GM19395 (cell line): Measurements from ENCODE around the gene TRPV6.

Experiments used
- ATAC-seq: cut with Tn5 transposase; IDR thresholded peaks from one replicate; pipeline ENCODE4 v1.9.1; 2021; ENCODE audit warnings: mild to moderate bottlenecking, moderate library complexity; ENCODE audit not compliant: unreplicated experiment

The TRPV6 gene

DNA sequence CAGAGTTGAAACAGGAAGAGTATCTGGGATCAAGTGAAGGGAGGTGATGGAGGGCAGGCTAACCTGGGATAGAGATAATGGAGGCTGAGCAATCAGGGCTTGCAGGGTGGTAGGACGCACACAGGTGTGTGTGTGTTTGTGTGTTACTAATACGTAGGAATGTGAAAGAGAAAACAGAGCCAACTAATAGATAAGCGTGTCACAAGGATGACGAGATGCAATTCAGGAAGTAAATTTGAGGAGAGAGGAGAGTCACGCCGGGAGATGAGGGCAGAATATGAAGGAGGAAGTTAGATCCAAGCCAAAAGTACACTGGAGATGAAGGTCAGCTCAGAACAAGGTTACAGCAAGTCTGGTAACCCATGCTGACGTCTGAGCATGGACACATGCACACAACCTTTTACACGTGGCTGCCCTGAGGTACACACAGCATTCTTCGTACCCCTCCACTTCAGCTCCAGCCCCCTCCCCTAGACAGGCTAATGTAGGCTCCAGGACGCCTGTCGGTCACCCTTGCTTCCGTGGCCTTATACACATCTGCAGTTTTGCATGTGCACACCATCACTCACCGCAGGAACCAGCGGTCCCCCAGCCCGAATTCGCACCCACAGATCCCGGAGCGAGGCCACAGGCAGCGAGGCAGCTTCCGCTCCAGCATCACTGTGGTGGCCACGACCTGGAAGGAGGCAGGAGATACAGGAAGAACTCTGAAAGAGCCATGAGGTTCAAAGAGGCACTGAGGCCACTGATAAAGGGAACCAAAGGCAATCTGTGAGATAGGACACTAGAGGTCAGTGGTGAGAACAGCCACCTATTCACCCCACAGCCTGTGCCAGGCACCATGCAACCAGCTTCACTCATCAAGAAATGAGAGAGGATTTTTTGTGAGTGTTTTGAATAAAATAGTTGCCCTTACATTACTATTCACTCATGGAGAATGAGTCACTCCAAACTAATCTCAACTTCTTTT, 23.7 kb upstream of the TRPV6 start:
- no peak for ATAC-seq

GRCh38 chr7:142908290-142908689, 22.7 kb upstream of the TRPV6 start:
- no peak for ATAC-seq

DNA sequence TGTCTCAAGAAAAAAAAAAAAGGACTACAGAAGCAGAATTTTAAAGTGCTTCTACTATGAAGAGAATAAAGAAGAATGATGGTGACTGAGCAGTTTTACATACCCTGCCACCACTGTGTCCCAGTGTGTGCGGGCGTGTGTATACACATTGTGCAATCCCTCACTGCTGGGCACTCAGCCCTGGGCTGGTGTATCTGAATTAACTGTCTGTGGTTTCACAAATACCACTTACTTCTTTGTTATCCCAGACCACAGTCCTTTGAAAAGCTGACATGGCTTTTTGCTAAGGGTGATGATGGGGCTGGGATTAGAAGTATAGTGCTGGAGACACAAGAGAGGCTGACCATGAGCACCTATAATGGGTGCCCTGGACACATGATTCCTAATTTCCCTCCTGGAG, 21.1 kb upstream of the TRPV6 start:
- ATAC-seq: no peak

DNA sequence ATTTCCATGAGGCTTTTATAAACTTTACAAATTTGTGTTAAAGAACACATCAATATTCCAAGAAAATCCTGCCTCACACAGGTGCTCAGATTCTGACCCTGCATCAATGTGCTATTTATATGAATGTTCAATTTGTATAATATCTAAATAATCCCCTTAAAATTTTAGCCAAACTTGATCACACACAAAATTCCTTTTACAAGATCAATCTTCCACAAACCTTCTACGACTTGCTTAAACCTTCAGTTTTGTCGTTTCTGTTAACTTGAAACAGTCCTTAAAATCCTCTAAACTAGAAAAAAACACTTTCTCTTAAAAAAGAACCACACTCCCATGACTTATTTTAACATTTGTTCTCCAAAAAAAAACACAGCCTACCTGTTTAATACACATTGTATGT, 20.2 kb upstream of the TRPV6 start:
- ATAC-seq: no peak

DNA sequence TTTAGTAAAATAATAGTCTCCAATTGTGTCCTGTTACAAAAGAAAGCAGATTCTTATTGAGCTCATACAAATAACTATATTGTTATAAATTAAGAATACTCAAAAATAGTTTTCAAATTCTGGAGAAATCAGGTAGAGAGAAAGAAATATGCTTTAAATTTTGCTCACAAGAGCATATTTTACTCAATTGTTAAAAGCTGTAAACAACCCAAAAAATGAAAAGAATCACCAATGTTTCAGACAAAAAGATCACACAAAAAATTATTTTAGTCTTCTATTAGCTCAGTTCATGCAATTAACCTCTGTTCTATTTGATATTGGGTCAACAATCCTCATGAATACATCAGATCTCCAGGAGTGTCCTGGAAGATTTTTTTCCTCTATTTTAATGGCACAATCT, 18.6 kb upstream of the TRPV6 start:
- no peak for ATAC-seq

DNA sequence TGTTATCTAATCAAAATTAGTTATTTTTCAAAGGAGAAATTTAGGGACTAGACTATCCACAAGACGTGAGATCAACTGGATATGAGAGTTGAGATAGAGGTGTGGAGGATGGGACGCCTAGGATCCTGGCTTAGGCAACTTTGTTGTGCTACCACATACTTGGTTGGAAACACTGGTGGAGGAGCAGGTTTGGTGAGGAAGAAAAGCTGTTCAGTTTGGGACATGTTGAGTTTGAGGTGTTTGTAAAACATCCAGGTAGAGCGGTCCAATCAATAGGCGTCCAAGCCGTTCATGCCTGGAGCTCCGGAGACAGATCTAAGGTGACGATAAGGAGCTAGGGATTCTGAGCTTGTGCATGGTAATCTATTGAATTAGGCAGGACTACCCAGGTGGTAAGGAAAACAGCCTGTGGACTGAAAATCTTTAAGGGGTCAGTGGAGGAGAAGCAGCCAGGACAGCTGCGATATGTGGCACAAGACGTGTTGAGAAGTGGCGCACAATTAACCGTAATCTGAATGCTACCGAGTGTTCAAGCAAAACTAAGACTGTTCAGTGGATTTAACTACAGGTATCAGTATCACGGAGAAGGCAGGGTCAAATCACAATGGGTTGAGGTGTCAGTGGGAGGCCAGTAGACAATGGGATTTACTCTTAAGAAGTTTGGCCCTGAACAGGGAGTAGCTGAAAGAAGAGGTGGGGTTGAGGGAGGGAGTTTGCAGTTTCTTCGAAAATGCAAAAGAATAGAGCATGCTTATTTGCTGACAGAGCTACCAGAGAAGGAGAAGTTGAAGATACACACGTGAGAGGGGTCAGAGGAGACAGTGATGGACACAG, 16.1 kb upstream of the TRPV6 start:
- no peak for ATAC-seq

GRCh38 chr7:142899661-142900060, 14.1 kb upstream of the TRPV6 start:
- ATAC-seq: no peak

- no peak for ATAC-seq
Observed at GRCh38 chr7:142898377-142899170, 13.0 kb upstream of the TRPV6 start.

- ATAC-seq: no peak
Observed at GRCh38 chr7:142897691-142898090, 12.1 kb upstream of the TRPV6 start.

GRCh38 chr7:142896741-142897379, 11.3 kb upstream of the TRPV6 start:
- ATAC-seq: no peak

GRCh38 chr7:142896151-142896550, 10.6 kb upstream of the TRPV6 start:
- ATAC-seq: no peak

DNA sequence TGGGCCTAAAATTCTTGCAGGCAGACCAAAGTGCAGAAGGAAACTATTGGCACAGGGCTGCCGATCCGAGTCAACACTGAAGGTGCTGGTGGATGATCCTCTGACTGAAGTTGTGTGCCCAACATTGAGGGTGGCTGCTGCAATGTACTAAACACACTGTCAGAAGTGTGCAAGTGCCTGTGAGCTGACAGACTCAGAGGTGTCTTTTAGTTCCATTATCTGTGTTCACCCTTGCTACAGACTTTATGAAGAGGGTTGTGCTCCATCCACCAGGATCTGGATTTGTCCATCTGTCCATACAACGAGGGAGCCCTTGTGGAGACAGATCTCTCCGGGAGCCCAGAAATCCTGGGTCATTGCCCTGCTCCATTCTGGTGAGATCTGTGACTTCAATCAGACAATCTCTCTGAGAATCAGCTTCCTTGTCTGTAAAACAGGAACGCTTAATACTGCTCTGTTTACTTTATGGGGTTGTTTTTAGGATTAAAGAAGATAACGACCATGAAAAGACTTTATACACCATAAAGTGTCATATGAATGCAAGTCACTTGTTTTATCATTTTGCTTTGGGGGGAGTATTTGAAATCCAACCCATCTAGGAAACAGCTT, 9.5 kb upstream of the TRPV6 start:
- no peak for ATAC-seq

DNA sequence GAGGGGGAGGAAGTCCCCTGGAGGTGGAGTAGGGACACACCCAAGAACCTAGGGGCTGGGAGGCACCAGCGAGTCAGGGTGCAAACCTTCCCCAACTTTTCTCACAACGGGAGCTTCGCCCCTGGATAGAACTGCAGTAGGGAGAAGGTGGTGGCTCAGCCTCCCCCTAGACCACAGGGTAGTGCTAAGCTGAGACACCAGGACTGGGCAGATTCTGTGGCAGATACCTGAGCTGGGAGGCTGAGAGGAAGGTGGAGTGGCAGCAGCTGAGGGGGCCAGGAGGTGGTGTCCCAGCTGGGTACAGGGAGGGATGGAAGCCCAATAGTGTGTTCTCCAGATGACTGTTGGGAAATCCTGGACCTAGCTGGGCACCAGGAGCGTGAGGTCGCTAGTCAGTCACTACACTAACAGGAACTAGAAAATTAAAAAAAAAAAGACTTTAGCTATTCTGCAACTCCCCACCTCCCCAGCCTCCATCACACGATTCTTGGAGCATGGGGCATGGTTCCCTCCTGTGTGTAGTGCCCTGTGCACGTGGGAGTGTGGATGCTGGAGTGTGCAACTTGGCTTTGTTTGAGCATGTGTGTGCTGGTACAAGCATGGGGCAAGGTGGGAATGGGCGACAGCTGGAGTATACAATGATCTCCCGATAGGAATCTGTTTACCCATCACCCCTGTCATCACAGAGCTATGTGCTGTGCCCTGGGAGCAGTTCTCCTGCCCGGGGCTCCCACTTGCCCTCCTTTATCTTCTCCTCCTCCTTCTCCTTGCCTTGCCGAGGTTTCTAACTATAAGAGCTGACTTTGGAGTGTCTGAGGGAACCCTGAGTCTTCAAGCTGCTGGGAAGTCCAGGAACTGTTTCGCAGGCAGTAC, 8.8 kb upstream of the TRPV6 start:
- ATAC-seq: no peak

DNA sequence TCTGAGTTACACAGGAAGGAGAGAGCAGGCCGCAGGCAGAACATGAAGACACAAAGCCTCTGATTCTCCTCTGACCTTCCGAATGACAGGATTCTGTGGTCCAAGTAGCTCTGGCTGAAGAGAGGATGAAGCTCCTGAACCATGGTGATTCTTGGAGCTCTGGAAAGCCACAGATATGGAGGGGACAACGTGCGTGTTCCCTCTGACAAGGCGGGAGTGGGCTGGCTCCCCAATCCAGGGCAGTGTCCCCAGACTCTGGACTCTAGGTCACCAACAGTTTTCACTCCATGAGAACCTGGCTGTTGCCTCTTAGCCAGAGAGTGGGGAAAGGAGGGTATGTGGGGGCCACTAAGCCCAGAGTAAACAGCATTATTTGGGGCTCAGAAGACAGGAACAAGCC, 7.4 kb upstream of the TRPV6 start:
- ATAC-seq: no peak

- ATAC-seq: no peak
Observed at GRCh38 chr7:142891490-142892082, 6.0 kb upstream of the TRPV6 start.

- ATAC-seq: no peak
Observed at GRCh38 chr7:142890874-142891485, 5.4 kb upstream of the TRPV6 start.

DNA sequence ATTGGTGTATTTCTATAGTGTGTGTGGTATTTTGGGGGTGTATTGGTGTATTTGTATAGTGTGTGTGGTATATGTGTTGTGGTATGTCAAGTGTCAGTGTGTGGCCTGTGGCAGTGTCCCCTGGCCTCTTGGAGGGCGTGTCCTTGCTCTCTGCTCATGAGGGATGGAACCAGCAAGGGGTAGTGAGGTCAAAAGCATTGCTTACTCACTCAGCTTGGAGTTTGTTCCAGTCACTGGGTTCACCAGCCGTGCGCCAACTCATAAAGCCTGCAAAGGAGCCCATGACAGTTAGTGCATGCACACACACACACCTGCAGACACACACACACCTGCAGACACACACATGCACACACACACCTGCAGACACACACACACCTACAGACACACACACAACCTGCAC, 4.3 kb upstream of the TRPV6 start:
- ATAC-seq: no peak

DNA sequence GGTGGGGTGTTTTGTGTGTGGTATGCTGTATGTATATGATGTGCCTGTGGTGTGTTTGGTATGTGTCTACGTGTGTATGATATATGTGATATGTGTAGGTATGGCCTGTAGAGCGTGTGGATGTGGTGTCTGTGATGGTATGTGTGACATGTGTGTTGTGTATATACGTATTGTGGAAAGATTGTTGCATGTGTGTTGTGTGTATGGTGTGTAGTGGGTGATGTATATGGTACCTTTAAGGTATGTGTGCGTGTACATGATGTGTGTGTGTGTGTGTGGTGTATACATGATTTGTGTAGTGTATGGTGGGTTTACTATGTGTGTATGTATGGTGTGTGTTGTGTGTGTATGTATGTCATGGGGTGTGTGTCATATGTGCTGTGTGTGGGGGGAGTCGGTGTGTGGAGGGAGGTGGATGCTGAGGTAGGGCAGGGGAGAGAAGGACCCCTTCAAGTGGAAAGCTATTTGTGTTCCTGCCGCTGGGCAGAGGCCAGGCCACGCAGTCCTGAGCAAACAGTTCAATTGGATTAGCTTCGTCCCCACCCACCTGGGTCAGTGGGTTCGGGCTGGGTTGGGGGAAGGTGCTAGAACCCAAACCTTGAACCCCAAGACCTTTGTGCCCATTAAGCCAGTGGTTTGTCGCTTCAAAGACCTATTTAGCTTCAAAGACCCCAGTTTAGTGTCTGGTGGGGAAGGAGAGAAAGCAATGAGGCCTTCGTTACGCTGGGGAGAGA, 1.9 kb upstream of the TRPV6 start:
- no peak for ATAC-seq
